A673 (cell line): Measurements from ENCODE around the gene SERPINB8.

Experiments
- EZH2 ChIP-seq: fragments of 200-600 bp; sonication (generic); IDR thresholded peaks from 2 replicates; pipeline ENCODE4 v1.6.1; 2017; ENCODE audit warnings: borderline replicate concordance, low read depth, mild to moderate bottlenecking, mixed read lengths, antibody characterized with exemption, low read length; ENCODE audit not compliant: poor library complexity, severe bottlenecking
- TF ChIP-seq, protein P1 (sequence below): fragments of 300-800, 200-600 bp; sonication (generic); conservative IDR thresholded peaks from 2 replicates; pipeline ENCODE4 v1.5.1; 2017; ENCODE audit warnings: low read depth, mild to moderate bottlenecking, antibody characterized with exemption, low read length, moderate library complexity, mixed read lengths

DNA sequence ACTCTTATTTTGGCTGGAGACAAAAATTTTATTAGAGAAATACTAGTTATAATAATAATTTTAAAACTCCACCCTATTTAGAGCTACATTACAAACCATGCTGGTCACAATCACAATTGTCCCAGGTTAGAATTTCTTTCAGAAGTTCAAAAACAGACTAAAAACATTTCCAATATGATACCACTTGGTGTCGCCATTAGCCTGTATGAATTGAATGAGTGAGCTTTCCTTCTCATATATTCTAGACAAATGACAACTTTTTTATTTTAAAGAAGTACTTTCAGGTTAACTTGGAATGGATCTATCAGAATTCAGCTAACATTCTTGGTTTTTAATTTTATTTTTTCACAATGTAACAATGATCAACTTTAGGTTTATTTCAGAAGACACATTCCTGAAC, 48.0 kb downstream of the SERPINB8 start:
- TF ChIP-seq, protein P1, sequence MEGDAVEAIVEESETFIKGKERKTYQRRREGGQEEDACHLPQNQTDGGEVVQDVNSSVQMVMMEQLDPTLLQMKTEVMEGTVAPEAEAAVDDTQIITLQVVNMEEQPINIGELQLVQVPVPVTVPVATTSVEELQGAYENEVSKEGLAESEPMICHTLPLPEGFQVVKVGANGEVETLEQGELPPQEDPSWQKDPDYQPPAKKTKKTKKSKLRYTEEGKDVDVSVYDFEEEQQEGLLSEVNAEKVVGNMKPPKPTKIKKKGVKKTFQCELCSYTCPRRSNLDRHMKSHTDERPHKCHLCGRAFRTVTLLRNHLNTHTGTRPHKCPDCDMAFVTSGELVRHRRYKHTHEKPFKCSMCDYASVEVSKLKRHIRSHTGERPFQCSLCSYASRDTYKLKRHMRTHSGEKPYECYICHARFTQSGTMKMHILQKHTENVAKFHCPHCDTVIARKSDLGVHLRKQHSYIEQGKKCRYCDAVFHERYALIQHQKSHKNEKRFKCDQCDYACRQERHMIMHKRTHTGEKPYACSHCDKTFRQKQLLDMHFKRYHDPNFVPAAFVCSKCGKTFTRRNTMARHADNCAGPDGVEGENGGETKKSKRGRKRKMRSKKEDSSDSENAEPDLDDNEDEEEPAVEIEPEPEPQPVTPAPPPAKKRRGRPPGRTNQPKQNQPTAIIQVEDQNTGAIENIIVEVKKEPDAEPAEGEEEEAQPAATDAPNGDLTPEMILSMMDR = peak; percentile 66
- TF ChIP-seq EZH2 = no peak
